Gastroesophageal sphincter (tissue), 3 donors: Measurements from ENCODE around the gene SRP14.
A peak's percentile ranks its signal among the peaks of the same experiment; 100 is the strongest.

Experiments
- POLR2AphosphoS5 ChIP-seq: sonication (generic); formaldehyde crosslinking; IDR thresholded peaks from one replicate; pipeline ENCODE4 v1.6.1; 2017; ENCODE audit warnings: antibody characterized with exemption
- TF ChIP-seq, protein P1 (sequence below), 4 experiments: fragments of 200-600 bp in 2 of 4; fragments of 450-650 bp in 2 of 4; sonication (generic) in 1 of 4; IDR thresholded peaks; one replicate each; pipeline ENCODE4 v1.5.1; 2017 to 2019; ENCODE audit warnings: antibody characterized with exemption in 4 of 4, mild to moderate bottlenecking in 2 of 4, moderate library complexity in 2 of 4

DNA sequence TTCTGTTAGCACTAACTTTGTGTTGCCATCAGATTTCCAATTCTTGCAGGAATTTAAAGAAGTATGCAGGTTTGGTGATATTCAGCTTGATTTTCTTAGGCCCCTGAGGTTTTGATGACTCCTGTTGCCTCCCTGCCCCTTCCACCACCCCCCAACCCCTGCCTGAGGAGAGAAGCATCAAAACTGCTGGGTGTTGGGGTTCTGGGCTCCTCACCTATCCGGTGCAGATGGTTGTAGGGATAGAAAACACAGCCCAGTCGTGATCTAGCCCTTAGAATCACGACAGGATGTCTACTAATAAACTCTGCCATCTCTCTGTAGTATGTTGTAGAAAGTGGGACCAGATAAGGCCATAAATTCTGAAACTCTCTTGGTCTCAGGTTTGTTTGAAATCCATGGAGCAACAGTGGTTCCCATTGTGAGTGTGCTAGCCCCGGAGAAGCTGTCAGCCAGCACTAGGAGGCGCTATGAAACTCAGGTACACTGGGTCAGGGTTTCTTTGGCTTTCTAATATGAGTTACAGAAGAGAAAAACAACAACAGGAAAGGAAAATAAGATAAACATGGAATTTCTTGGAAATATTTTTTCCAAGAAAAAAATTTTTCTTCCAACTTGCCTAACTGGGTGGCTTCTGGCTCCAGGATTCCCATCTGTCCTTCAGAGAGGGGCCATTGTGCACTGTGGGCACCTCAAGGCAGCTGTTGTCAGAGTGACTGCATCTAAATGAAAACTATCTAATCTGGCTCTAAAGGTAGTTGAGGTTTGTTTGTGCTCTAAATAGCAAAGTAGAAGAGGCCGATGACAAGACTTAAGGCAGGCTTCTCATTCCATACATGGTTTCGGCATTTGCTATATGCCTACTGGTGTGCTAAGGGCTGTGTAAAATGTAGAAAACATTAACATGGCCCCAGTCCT lies 8.7 kb downstream of the SRP14 start:
- TF ChIP-seq, protein P1, sequence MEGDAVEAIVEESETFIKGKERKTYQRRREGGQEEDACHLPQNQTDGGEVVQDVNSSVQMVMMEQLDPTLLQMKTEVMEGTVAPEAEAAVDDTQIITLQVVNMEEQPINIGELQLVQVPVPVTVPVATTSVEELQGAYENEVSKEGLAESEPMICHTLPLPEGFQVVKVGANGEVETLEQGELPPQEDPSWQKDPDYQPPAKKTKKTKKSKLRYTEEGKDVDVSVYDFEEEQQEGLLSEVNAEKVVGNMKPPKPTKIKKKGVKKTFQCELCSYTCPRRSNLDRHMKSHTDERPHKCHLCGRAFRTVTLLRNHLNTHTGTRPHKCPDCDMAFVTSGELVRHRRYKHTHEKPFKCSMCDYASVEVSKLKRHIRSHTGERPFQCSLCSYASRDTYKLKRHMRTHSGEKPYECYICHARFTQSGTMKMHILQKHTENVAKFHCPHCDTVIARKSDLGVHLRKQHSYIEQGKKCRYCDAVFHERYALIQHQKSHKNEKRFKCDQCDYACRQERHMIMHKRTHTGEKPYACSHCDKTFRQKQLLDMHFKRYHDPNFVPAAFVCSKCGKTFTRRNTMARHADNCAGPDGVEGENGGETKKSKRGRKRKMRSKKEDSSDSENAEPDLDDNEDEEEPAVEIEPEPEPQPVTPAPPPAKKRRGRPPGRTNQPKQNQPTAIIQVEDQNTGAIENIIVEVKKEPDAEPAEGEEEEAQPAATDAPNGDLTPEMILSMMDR (IDR thresholded peaks at IDR 0.05), result peak in 3 of 4 experiments; percentile 14 to 44 (median 22)
- no peak for TF ChIP-seq POLR2AphosphoS5
